ENCODE data around the gene NTSR2. TPM values are rescaled to one million over a fixed set of nuclear protein-coding genes. Genes with fewer than 3 reads are reported as not detected.

NTSR2 gene
- total and polyA plus RNA-seq, 10 of the 15 experiments (the other 5 are each of a cell fraction or from before 2014, with no cell fraction given), result not detected

GRCh38 chr2:11702946-11703345, 33.0 kb upstream of the NTSR2 start:
- Histone ChIP-seq H3K27me3 (replicated peaks in 1 of 2; ENCODE audit: control insufficient read depth in 2 of 2, insufficient read depth in 2 of 2, low read length in 1 of 2) (no peaks in the 10 kb centered on the region; a peak in 2 of 4 replicates), H3K4me2 (ENCODE audit: control insufficient read depth, insufficient read depth) (no peak overlapping the region), H2AFZ (ENCODE audit: control insufficient read depth, low read depth, low read length) (no peak overlapping the region), H3K9me3 (replicated peaks; ENCODE audit: control insufficient read depth, insufficient read depth, low read length) (no peaks in the 10 kb centered on the region; the same call in 2 of the 3 replicates), H3K9ac (ENCODE audit: control insufficient read depth, insufficient read depth, low read length) (no peak overlapping the region), H3K79me2 (ENCODE audit: control insufficient read depth, insufficient read depth, low read length) (no peaks in the 10 kb centered on the region), H4K20me1 (ENCODE audit: control insufficient read depth, insufficient read depth) (no peaks in the 10 kb centered on the region), H3K36me3 (ENCODE audit: control insufficient read depth in 2 of 2, insufficient read depth in 2 of 2, low read length in 1 of 2) (no peaks in the 10 kb centered on the region), H3K4me1 (ENCODE audit: control insufficient read depth, insufficient read depth, low read length) (no peaks in the 10 kb centered on the region), H3K27ac (ENCODE audit: control insufficient read depth, insufficient read depth) (no peak overlapping the region), H3K4me3 (no peak overlapping the region)
- POLR2A ChIA-PET, result no interaction called here
- FAIRE-seq, result no peak
- in situ Hi-C loops (cut with MboI), result no loop called here
- 43% methylated on average over 2 of the region's 2 CpGs for WGBS (ENCODE audit: insufficient coverage, insufficient replicate concordance, low lambda C conversion rate, missing lambda C conversion rate)
- intact Hi-C loops (cut with micrococcal nuclease; ENCODE audit: unreplicated experiment), result no loop called here
- SMC1A ChIA-PET (ENCODE audit: uncharacterized antibody, unreplicated experiment), result no interaction called here
- RAD21 ChIA-PET (ENCODE audit: unreplicated experiment), result no interaction called here
- TF ChIP-seq GABPA (IDR thresholded peaks at IDR 0.05; ENCODE audit: low read depth), result no peak
- TF ChIP-seq POLR2A (IDR thresholded peaks at IDR 0.05; ENCODE audit: low read depth, low read length), result no peak
- no peak for TF ChIP-seq RCOR1 (conservative IDR thresholded peaks at IDR 0.05; ENCODE audit: low read depth, low read length)
- TF ChIP-seq NR2C2 (IDR thresholded peaks at IDR 0.05; ENCODE audit: borderline replicate concordance, control insufficient read depth, insufficient read length, low read depth), result no peak
- TF ChIP-seq CUX1 (IDR thresholded peaks at IDR 0.05; ENCODE audit: insufficient replicate concordance, low read depth, low read length), result no peak
- TF ChIP-seq ZSCAN29 (IDR thresholded peaks at IDR 0.05), result no peak
- TF ChIP-seq MXI1 (IDR thresholded peaks at IDR 0.05; ENCODE audit: low read depth, low read length), result no peak
- no peak for TF ChIP-seq POLR2AphosphoS5 (IDR thresholded peaks at IDR 0.05; ENCODE audit: low read length)
- TF ChIP-seq CTCF (IDR thresholded peaks at IDR 0.05 in 2 of 3, conservative IDR thresholded peaks at IDR 0.05 in 1 of 3; ENCODE audit: control insufficient read depth in 2 of 3, extremely low read depth in 1 of 3, insufficient read depth in 1 of 3, low read depth in 3 of 3, low read length in 3 of 3), result no peak
- TF ChIP-seq TCF12 (IDR thresholded peaks at IDR 0.05; ENCODE audit: low read depth, low read length), result no peak
- no peak for TF ChIP-seq PAX5 (IDR thresholded peaks at IDR 0.05; ENCODE audit: borderline replicate concordance, low read depth, low read length)
- no peak for TF ChIP-seq CHD4 (IDR thresholded peaks at IDR 0.05)
- TF ChIP-seq IRF4 (IDR thresholded peaks at IDR 0.05; ENCODE audit: low read depth, low read length), result no peak
- TF ChIP-seq CBFB (IDR thresholded peaks at IDR 0.05; ENCODE audit: low read depth), result no peak
- TF ChIP-seq KDM1A (IDR thresholded peaks at IDR 0.05; ENCODE audit: borderline replicate concordance), result no peak
- no peak for TF ChIP-seq IRF5 (IDR thresholded peaks at IDR 0.05; ENCODE audit: borderline replicate concordance)
- no peak for ATAC-seq
- no peak for DNase-seq (ENCODE audit: low read depth, low spot score)
- no TSS peak for BruUV-seq (replicated peaks)
- CTCF ChIA-PET, result interaction anchor here (1.1 to 16.6 kb wide), 2 partner anchors 76 to 78 kb away, joined by 3 to 353 read pairs; no protein-coding TSS in a partner anchor
